Activated CD8-positive, alpha-beta memory T cell treated with anti-CD3 and anti-CD28 coated beads, Interleukin-2, amount 50 U/mL, for 1 hour (primary cell): ENCODE measurements around the gene CFAP74.

Experiments
- DNase-seq: peaks from one replicate; pipeline ENCODE4 v3.0.0-alpha.2; 2020; ENCODE audit errors: extremely low read depth

Gene CFAP74

GRCh38 chr1:1929639-1930545 is 73.7 kb downstream of the CFAP74 start:
- no peak for DNase-seq

GRCh38 chr1:1929102-1929638 is 74.4 kb downstream of the CFAP74 start:
- DNase-seq, result no peak

- DNase-seq, result no peak
Measured at GRCh38 chr1:1928231-1929101, 75.1 kb downstream of the CFAP74 start.

- no peak for DNase-seq
Measured at GRCh38 chr1:1927751-1928150, 75.8 kb downstream of the CFAP74 start.

- no peak for DNase-seq
Measured at GRCh38 chr1:1926886-1927660, 76.5 kb downstream of the CFAP74 start.

- no peak for DNase-seq
Measured at GRCh38 chr1:1926346-1926811, 77.2 kb downstream of the CFAP74 start.

GRCh38 chr1:1925437-1926345 is 77.9 kb downstream of the CFAP74 start:
- no peak for DNase-seq

GRCh38 chr1:1924849-1925248 is 78.7 kb downstream of the CFAP74 start:
- DNase-seq, result no peak

- DNase-seq, result no peak
Measured at GRCh38 chr1:1924386-1924785, 79.2 kb downstream of the CFAP74 start.

GRCh38 chr1:1922956-1923833 is 80.4 kb downstream of the CFAP74 start:
- DNase-seq, result no peak

- no peak for DNase-seq
Measured at GRCh38 chr1:1922702-1922955, 81.0 kb downstream of the CFAP74 start.

- DNase-seq, result no peak
Measured at GRCh38 chr1:1921901-1922701, 81.5 kb downstream of the CFAP74 start.

- DNase-seq, result no peak
Measured at GRCh38 chr1:1921459-1921862, 82.1 kb downstream of the CFAP74 start.

GRCh38 chr1:1920608-1921458 is 82.8 kb downstream of the CFAP74 start:
- no peak for DNase-seq

- DNase-seq, result no peak
Measured at GRCh38 chr1:1920057-1920607, 83.5 kb downstream of the CFAP74 start.

- peak; percentile 97 for DNase-seq
Measured at GRCh38 chr1:1919304-1920056, 84.1 kb downstream of the CFAP74 start.

GRCh38 chr1:1918901-1919303 is 84.7 kb downstream of the CFAP74 start, which contains the start of gene TMEM52:
TSS of gene TMEM52 (minus strand) at chr1:1919279. CDS start at chr1:1919265, 14 bp downstream.
- DNase-seq, result no peak
